Measurements from ENCODE around the gene RAB3D.
A peak's percentile ranks its signal among the peaks of the same experiment; 100 is the strongest.
"Not testable (repeated sequence)": the region's sequence is repeated elsewhere in the genome, so short reads cannot be mapped to it uniquely, and the experiment has no call there.

Gene RAB3D

GRCh38 chr19:11347546-11348039 is 8.1 kb upstream of the RAB3D start:
- Histone ChIP-seq H3K27me3 (no peaks in the 10 kb centered on the region), H3K9me3 (no peaks in the 10 kb centered on the region), H3K4me3 (no peak overlapping the region), H3K27ac (peak overlapping the region; percentile 88 to 94), H3K4me1 (peaks cover 0 to 37% (median 32%) of the 10 kb centered on the region in 4 donors), H3K36me3 (peaks cover 0 to 12% (median 9%) of the 10 kb centered on the region in 3 donors)
- DNase-seq, result no peak
- no peak for TF ChIP-seq CTCF (IDR thresholded peaks at IDR 0.05)
- intact Hi-C loops (cut with DNase I; ENCODE audit: low total_unique reads), result loop anchor here (5.0 kb wide), 1 partner anchor 35 kb away; the partner anchor contains the start of gene EPOR

DNA sequence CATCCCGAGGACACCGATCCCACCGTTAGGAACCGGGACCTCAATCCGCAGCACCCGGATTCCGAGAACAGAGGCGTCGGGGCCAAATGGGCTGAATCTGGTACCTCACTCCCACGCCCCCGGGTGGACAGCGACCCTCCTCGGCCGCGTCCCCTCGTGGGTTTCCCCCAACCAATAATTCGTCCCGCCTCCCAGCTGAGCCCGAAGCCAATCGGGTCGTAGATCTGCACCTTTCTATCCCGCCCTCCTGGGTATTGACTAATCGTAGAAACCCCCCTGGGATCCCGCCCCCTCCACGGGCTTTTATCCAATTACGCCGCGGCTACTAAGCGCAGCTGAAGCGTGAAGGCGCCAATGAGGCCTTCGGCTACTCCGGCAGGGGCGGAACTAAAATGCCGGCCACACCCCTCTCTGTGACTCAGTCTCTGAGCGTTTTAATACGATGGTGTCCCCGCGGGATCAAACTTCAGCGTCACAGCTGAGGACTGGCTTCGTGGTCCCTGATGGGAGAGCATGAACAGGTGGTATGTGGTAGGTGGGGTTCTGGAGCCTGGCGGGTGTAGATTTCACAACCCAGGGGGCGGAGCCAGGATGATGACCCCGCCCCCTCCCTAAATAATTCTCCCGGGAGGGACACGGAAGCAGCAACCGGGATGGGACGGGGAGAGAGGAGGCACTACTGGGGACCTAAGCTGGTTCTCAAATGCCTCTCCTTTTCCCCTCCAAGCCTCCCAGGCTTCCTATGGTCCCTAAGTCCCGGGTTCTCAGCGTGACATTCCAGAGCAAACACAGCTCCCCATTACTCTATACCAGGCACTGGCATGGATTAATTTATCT is 6.9 kb upstream of the RAB3D start, which contains the start of the genes CCDC159 and TMEM205:
TSS of gene CCDC159 (plus strand) at position 416 of the 837 bp plus-strand sequence. CDS start at position 504, 88 bp downstream.
TSS of gene TMEM205 (minus strand) at position 165 of the 837 bp plus-strand sequence. CDS start 649 bp downstream, outside the sequence.
- Histone ChIP-seq H3K4me1 (peaks cover 0 to 37% (median 32%) of the 10 kb centered on the region in 4 donors), H3K27ac (peak within 1 kb of the TSS; percentile 88 to 94), H3K9me3 (no peaks in the 10 kb centered on the region), H3K4me3 (peak within 1 kb of the TSS; percentile 83 to 85), H3K36me3 (peaks cover 0 to 23% (median 13%) of the 10 kb centered on the region in 3 donors), H3K27me3 (no peaks in the 10 kb centered on the region)
- TF ChIP-seq CTCF (IDR thresholded peaks at IDR 0.05), result peak in 1 of 2 experiments; percentile 21
- intact Hi-C loops (cut with DNase I; ENCODE audit: low total_unique reads), result loop anchor here (5.0 kb wide), 1 partner anchor 36 kb away; the partner anchor contains the start of gene EPOR
- peak; percentile 98 to 100 for DNase-seq

GRCh38 chr19:11345122-11345803 is 5.8 kb upstream of the RAB3D start:
- H3K27me3 ChIP-seq, result no peaks in the 10 kb centered on the region

DNA sequence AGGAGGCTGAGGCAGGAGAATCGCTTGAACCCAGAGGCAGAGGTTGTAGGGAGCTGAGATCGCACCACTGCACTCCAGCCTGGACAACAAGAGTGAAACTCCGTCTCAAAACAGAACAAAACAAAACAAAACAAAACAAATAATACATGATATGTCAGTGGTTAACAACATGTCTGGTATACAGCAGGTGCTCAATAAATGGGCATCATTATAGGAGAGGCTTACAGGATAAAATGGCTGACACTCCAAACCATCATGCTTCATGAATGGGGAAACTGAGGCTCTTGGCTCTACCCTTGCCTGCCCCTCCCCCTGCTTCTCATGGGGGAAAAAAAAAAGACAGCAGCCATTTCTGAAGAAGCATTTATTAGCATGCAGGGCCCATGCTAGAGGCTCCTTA is 3.0 kb upstream of the RAB3D start:
- Histone ChIP-seq H3K9me3 (no peaks in the 10 kb centered on the region), H3K27ac (no peak overlapping the region), H3K36me3 (peaks cover 0 to 17% (median 5%) of the 10 kb centered on the region in 3 donors), H3K4me1 (peaks cover 0 to 58% (median 47%) of the 10 kb centered on the region in 4 donors), H3K27me3 (no peaks in the 10 kb centered on the region), H3K4me3 (no peak overlapping the region)
- no peak for DNase-seq
- TF ChIP-seq CTCF (IDR thresholded peaks at IDR 0.05), result no peak
- intact Hi-C loops (cut with DNase I; ENCODE audit: low total_unique reads), result no loop called here

More at GRCh38 chr19:11345122-11345803, 5.8 kb upstream of the RAB3D start:
- no peak for DNase-seq
- intact Hi-C loops (cut with DNase I; ENCODE audit: low total_unique reads), result loop anchor here (5.0 kb wide), 1 partner anchor 37 kb away; the partner anchor contains the start of gene EPOR
- H3K4me1 ChIP-seq, result peaks cover 0 to 37% (median 32%) of the 10 kb centered on the region in 4 donors
- H3K9me3 ChIP-seq, result no peaks in the 10 kb centered on the region
- peak overlapping the region; percentile 83 to 85 for H3K4me3 ChIP-seq
- H3K36me3 ChIP-seq, result peaks cover 0 to 24% (median 14%) of the 10 kb centered on the region in 3 donors
- no peak for TF ChIP-seq CTCF (IDR thresholded peaks at IDR 0.05)
- H3K27ac ChIP-seq, result peak overlapping the region; percentile 88 to 94

- Histone ChIP-seq H3K4me1 (peaks cover 0 to 46% (median 34%) of the 10 kb centered on the region in 4 donors), H3K4me3 (peak overlapping the region; percentile 67 to 89), H3K27ac (peak overlapping the region; percentile 80 to 81), H3K36me3 (peaks cover 16 to 40% (median 22%) of the 10 kb centered on the region in 3 donors)
- intact Hi-C loops (cut with DNase I; ENCODE audit: low total_unique reads); H3K27me3 ChIP-seq; DNase-seq; H3K9me3 ChIP-seq: not testable (repeated sequence)
Measured at GRCh38 chr19:11340099-11340467, 626 bp upstream of the RAB3D start.
